Nephron (organoid): ENCODE data around the gene FER1L5.

Experiments
- H3K27ac Mint-ChIP-seq, 3 experiments: 2 replicates each; pipeline ENCODE4 v1.8.0; 2020; ENCODE audit warnings: mixed read lengths in 3 of 3, mild to moderate bottlenecking in 2 of 3, moderate library complexity in 1 of 3
- H3K27me3 Mint-ChIP-seq: 2 replicates; pipeline ENCODE4 v1.8.0; 2021; ENCODE audit warnings: low read depth, mild to moderate bottlenecking, moderate library complexity, mixed read lengths
- H3K36me3 Mint-ChIP-seq: 2 replicates; pipeline ENCODE4 v1.8.0; 2020; ENCODE audit warnings: low read depth, mixed read lengths
- H3K4me1 Mint-ChIP-seq: 2 replicates; pipeline ENCODE4 v1.8.0; 2020; ENCODE audit warnings: mixed read lengths
- H3K4me3 Mint-ChIP-seq, 3 experiments: 2 replicates each; pipeline ENCODE4 v1.8.0; 2020; ENCODE audit warnings: mild to moderate bottlenecking in 3 of 3, mixed read lengths in 3 of 3, moderate library complexity in 2 of 3
- H3K9me3 Mint-ChIP-seq: 2 replicates; pipeline ENCODE4 v1.8.0; 2020; ENCODE audit warnings: mixed read lengths
- CTCF ChIP-seq, 3 experiments: fragments of 200-600 bp; sonication (generic); IDR thresholded peaks; one replicate each; pipeline ENCODE4 v1.5.0; 2021; ENCODE audit warnings: antibody characterized with exemption in 3 of 3; ENCODE audit not compliant: unreplicated experiment in 3 of 3

The FER1L5 gene

DNA sequence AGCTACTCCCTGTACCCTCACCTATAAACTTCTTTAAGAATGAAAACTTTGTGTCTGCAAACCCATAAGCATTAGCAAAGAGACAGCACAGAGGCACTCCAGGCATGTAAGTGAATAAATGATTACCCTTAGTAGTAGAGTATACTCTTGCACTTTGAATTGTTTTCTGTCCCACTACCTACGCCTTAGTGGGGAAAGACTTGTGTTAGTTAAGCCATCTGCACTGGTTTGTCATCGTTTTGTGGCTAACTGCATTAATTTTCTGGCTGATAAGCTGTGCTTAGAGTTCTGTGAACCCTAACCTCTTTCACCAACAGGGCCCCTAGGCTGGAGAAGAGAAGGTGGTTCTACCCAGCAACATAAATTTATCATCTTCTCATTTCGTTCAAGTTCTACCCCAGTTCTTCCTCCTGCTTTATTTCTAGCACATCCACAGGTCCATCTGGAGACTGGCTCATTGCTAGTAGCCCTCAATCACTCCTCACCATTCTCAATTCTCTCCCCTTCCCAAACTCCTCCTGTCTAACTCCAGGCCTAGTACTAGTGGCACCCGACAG is 96.6 kb downstream of the FER1L5 start:
- Mint-ChIP-seq H3K9me3 (no peaks in the 10 kb centered on the region), H3K27me3 (no peaks in the 10 kb centered on the region), H3K4me3 (peak overlapping the region; percentile 95 to 98 (median 96)), H3K36me3 (peaks cover 26% of the 10 kb centered on the region), H3K4me1 (peaks cover 45% of the 10 kb centered on the region), H3K27ac (peak overlapping the region; percentile 86 to 97 (median 96))
- no peak for TF ChIP-seq CTCF (IDR thresholded peaks at IDR 0.05; ENCODE audit: unreplicated experiment in 3 of 3)

DNA sequence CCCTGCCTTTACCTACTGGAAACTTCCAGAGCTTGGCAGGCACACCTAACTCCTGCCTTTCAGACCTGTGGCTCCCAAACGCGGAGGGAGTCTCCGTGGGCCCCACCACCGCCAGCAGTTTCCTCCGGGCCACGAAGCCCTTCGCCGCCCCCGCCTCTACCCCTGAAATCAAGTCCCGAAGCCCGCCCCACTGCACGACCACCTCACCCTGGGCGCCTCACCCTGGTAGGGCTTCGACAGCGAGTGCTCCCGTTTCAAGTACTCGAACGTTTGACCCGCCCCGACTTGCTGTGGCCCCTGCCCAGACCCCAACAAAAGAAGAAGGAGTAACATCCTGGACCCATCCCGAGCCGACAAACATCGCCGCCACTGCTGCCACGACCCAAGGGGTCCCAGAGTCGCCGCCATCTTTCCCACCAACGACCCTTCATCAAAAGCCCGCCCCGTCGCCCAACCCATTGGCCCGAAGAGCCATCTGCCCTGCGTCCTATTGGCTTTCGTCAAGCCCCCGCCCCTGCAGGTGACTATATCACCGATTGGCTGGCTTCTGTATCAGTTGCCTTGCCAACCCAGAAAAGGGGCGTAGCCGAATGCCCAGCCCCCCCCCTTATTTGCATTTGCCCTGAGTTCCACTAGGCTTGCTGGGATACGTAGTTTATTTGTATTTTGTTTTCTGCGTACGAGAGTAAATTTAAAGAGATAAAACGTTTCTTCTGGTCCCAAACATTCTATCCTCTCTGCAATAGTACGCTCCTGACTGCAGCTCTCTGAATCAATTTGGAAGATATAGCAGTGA is 97.3 kb downstream of the FER1L5 start, which contains the start of gene LMAN2L:
Gene LMAN2L (minus strand): TSS at position 432 of the 796 bp plus-strand sequence. CDS start 24 bp downstream, at position 408.
- no peak for TF ChIP-seq CTCF (IDR thresholded peaks at IDR 0.05; ENCODE audit: unreplicated experiment in 3 of 3)
- Mint-ChIP-seq H3K27me3 (peaks cover 4% of the 10 kb centered on the region), H3K27ac (peak within 1 kb of the TSS; percentile 86 to 97 (median 96)), H3K9me3 (no peaks in the 10 kb centered on the region), H3K4me1 (peaks cover 41% of the 10 kb centered on the region), H3K4me3 (peak within 1 kb of the TSS; percentile 95 to 98 (median 96)), H3K36me3 (peaks cover 19% of the 10 kb centered on the region)

GRCh38 chr2:96747061-96747617 is 104.6 kb downstream of the FER1L5 start:
- no peak for TF ChIP-seq CTCF (IDR thresholded peaks at IDR 0.05; ENCODE audit: unreplicated experiment in 3 of 3)
- Mint-ChIP-seq H3K36me3 (no peaks in the 10 kb centered on the region), H3K4me3 (no peak overlapping the region), H3K9me3 (no peaks in the 10 kb centered on the region), H3K27ac (no peak overlapping the region), H3K4me1 (no peaks in the 10 kb centered on the region), H3K27me3 (peaks cover 18% of the 10 kb centered on the region)

DNA sequence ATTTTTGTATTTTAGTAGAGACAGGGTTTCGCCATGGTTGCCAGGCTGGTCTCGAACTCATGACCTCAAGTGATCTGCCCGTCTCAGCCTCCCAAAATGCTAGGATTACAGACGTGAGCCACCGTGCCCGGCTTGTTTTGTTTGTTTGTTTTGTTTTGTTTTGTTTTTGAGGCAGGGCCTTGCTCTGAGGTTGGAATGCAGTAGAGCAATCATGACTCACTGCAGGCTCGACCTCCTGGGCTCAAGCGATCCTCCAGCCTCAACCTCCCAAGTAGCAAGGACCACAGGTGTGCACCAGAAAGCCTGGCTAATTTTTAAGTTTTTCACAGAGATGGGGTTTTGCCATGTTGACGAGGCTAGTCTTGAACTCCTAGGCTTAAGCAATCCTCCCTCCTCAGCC is 109.2 kb downstream of the FER1L5 start:
- Mint-ChIP-seq H3K27ac (no peak overlapping the region), H3K9me3 (no peaks in the 10 kb centered on the region), H3K27me3 (peaks cover 19% of the 10 kb centered on the region), H3K36me3 (no peaks in the 10 kb centered on the region), H3K4me1 (no peaks in the 10 kb centered on the region), H3K4me3 (no peak overlapping the region)
- TF ChIP-seq CTCF (IDR thresholded peaks at IDR 0.05; ENCODE audit: unreplicated experiment in 3 of 3) = no peak

DNA sequence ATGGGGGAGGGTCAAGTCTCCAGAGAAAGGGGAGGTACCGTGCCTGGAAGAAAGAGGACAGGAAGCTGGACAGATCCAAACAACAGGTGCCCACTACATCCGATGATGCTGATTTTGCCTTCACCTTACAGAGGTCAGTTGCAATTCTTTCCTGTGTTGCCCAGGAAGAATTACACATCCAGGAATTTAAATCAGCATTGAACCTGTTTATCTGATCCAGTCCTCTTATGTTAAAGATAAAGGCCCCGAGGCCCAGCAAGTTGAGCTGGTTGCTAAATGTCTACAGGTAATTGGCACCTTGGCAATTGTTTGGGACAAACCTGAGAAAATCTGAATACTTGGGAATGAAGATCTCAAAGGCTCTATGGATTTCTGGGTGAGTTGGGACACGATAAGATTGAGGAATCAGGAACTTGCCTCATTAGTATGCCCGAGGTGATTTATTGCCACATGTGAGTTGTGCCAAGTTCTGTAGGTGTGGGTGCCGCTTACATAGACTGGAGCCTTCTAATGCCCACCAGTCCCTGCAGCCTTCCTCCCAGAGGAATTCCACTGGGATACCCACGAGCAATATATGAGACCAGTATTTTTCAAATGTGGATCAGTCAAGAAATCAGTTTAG is 111.2 kb downstream of the FER1L5 start:
- Mint-ChIP-seq H3K4me1 (no peaks in the 10 kb centered on the region), H3K36me3 (no peaks in the 10 kb centered on the region), H3K9me3 (no peaks in the 10 kb centered on the region), H3K27ac (no peak overlapping the region), H3K27me3 (peaks cover 12% of the 10 kb centered on the region), H3K4me3 (no peak overlapping the region)
- TF ChIP-seq CTCF (IDR thresholded peaks at IDR 0.05; ENCODE audit: unreplicated experiment in 3 of 3) = no peak
